22Rv1 (cell line): ENCODE measurements around the gene RNU6-1.

Source experiments
- CTCF ChIP-seq: fragments of 450-650 bp; IDR thresholded peaks from 2 replicates; pipeline ENCODE4 v1.5.1; 2017; ENCODE audit warnings: mild to moderate bottlenecking
- ZFX ChIP-seq: fragments of 450-650 bp; IDR thresholded peaks from 2 replicates; pipeline ENCODE4 v1.6.1; 2017; ENCODE audit warnings: antibody characterized with exemption, borderline replicate concordance

GRCh38 chr15:67818464-67818863, 21.4 kb downstream of the RNU6-1 start:
- TF ChIP-seq CTCF (no peak), ZFX (no peak)
